Epithelial cell of esophagus (primary cell): ENCODE measurements around the gene SYCP2.
"Not testable (repeated sequence)": the region's sequence is repeated elsewhere in the genome, so short reads cannot be mapped to it uniquely, and the experiment has no call there.

Source experiments
- DNase-seq: peaks from one replicate; pipeline ENCODE4 v3.0.0; 2010; ENCODE audit warnings: low read depth
- H3K4me3 ChIP-seq: 2 replicates; pipeline ENCODE4 v1.5.1; 2011; ENCODE audit warnings: mild to moderate bottlenecking, low read length, control low read depth
- CTCF ChIP-seq: IDR thresholded peaks from 2 replicates; pipeline ENCODE4 v1.5.1; 2011; ENCODE audit warnings: low read depth, mild to moderate bottlenecking, low read length, control low read depth, inconsistent platforms; ENCODE audit not compliant: insufficient read depth; ENCODE audit errors: missing control alignments

Gene SYCP2

GRCh38 chr20:59911041-59911440, 22.4 kb downstream of the SYCP2 start:
- no peak for TF ChIP-seq CTCF
- no peak overlapping the region for H3K4me3 ChIP-seq
- no peak for DNase-seq

- TF ChIP-seq CTCF = no peak
- no peak for DNase-seq
- H3K4me3 ChIP-seq = no peak overlapping the region
These were observed 24.6 kb downstream of the SYCP2 start for GRCh38 chr20:59908855-59909254.

GRCh38 chr20:59903621-59904020, 29.8 kb downstream of the SYCP2 start:
- H3K4me3 ChIP-seq = no peak overlapping the region
- no peak for DNase-seq
- TF ChIP-seq CTCF = no peak

- no peak overlapping the region for H3K4me3 ChIP-seq
- TF ChIP-seq CTCF = no peak
- no peak for DNase-seq
These were observed 31.0 kb downstream of the SYCP2 start for GRCh38 chr20:59902470-59902869.

- no peak overlapping the region for H3K4me3 ChIP-seq
- no peak for TF ChIP-seq CTCF
- DNase-seq = no peak
These were observed 37.5 kb downstream of the SYCP2 start for GRCh38 chr20:59895908-59896307.

- no peak for TF ChIP-seq CTCF
- no peak for DNase-seq
- no peak overlapping the region for H3K4me3 ChIP-seq
These were observed 41.9 kb downstream of the SYCP2 start for GRCh38 chr20:59891581-59891980.

- DNase-seq, H3K4me3 ChIP-seq: not testable (repeated sequence)
These were observed 43.4 kb downstream of the SYCP2 start for GRCh38 chr20:59890035-59890434.

- no peak overlapping the region for H3K4me3 ChIP-seq
- DNase-seq = no peak
- TF ChIP-seq CTCF = no peak
These were observed 45.4 kb downstream of the SYCP2 start for GRCh38 chr20:59888050-59888449.
